Sigmoid colon (tissue), 3 donors: Measurements from ENCODE around the gene HACD3.

Experiments used
- CTCF ChIP-seq, 4 experiments: fragments of 450-650 bp in 3 of 4; fragments of 200-600 bp in 1 of 4; IDR thresholded peaks; one replicate each; pipeline ENCODE4 v1.5.1; 2016 to 2019; ENCODE audit warnings: antibody characterized with exemption in 4 of 4, mild to moderate bottlenecking in 3 of 4, moderate library complexity in 2 of 4
- POLR2A ChIP-seq, 2 donors: fragments of 450-650 bp; IDR thresholded peaks; one replicate each; pipeline ENCODE4 v1.6.1; 2016; ENCODE audit warnings: antibody characterized with exemption in 2 of 2, mild to moderate bottlenecking in 2 of 2, moderate library complexity in 2 of 2

GRCh38 chr15:65559941-65560340 lies 29.7 kb downstream of the HACD3 start:
- TF ChIP-seq POLR2A (IDR thresholded peaks at IDR 0.05) (no peak), CTCF (IDR thresholded peaks at IDR 0.05) (no peak)
